H1 (cell line): Measurements from ENCODE around the gene SMARCAL1. TPM values are rescaled to one million over a fixed set of nuclear protein-coding genes. Genes with fewer than 3 reads are reported as not detected.

Source experiments
- HDAC2 ChIP-seq, 2 experiments: fragments of 300-600 bp in 1 of 2; sonication (generic) in 1 of 2; IDR thresholded peaks; 2 replicates each; pipeline ENCODE4 v1.6.1; 2011 to 2012; ENCODE audit warnings: low read depth in 2 of 2, low read length in 2 of 2, mild to moderate bottlenecking in 2 of 2, moderate library complexity in 2 of 2, borderline replicate concordance in 1 of 2, inconsistent platforms in 1 of 2
- HDAC6 ChIP-seq: IDR thresholded peaks from one replicate; pipeline ENCODE4 v1.7.1; 2012; ENCODE audit warnings: low read depth, mild to moderate bottlenecking, inconsistent platforms, low read length, moderate library complexity
- RBBP5 ChIP-seq: IDR thresholded peaks from 2 replicates; pipeline ENCODE4 v1.7.1; 2012; ENCODE audit warnings: low read depth, mild to moderate bottlenecking, inconsistent platforms, low read length, moderate library complexity, borderline replicate concordance
- SAP30 ChIP-seq: fragments of 300-600 bp; sonication (generic); IDR thresholded peaks from 2 replicates; pipeline ENCODE4 v1.7.1; 2012; ENCODE audit warnings: low read length, moderate library complexity, mild to moderate bottlenecking, inconsistent platforms; ENCODE audit not compliant: insufficient read depth, insufficient replicate concordance
- SIN3A ChIP-seq, 2 experiments: IDR thresholded peaks in 1 of 2; conservative IDR thresholded peaks in 1 of 2; 2 replicates each; pipeline ENCODE4 v1.6.1; 2011 to 2012; ENCODE audit warnings: low read length in 2 of 2, improper control_type of control experiment in 1 of 2, low read depth in 1 of 2, mild to moderate bottlenecking in 1 of 2
- polyA plus RNA-seq, 7 experiments: library from polyadenylated mRNA; depleted of rRNA in 3 of 7; stranded (reverse) in 5 of 7; unstranded in 2 of 7; fragments of >200 nt in 5 of 7; fragments of 200-250 nt in 2 of 7; gene quantifications; 1 replicate in 5 of 7; 2 replicates in 1 of 7; 4 replicates in 1 of 7; pipeline versions ENCODE4 v1.2.1 to v1.2.3, GENCODE V29; 2011 to 2013; ENCODE audit warnings: missing spikeins in 2 of 7, mixed read lengths in 2 of 7
- total RNA-seq: library from RNA; stranded (reverse); fragmentation: NEBNext Ultra II Directional; extraction: Animal tissue kit (Norgen Biotek cat#: 25700); gene quantifications from 2 replicates; pipeline ENCODE4 v1.2.1, GENCODE V29; 2021

SMARCAL1 gene
- total and polyA plus RNA-seq, 2 of the 8 experiments (the other 6 are each of a cell fraction or from before 2014, with no cell fraction given) = 17.6 to 17.9 TPM

DNA sequence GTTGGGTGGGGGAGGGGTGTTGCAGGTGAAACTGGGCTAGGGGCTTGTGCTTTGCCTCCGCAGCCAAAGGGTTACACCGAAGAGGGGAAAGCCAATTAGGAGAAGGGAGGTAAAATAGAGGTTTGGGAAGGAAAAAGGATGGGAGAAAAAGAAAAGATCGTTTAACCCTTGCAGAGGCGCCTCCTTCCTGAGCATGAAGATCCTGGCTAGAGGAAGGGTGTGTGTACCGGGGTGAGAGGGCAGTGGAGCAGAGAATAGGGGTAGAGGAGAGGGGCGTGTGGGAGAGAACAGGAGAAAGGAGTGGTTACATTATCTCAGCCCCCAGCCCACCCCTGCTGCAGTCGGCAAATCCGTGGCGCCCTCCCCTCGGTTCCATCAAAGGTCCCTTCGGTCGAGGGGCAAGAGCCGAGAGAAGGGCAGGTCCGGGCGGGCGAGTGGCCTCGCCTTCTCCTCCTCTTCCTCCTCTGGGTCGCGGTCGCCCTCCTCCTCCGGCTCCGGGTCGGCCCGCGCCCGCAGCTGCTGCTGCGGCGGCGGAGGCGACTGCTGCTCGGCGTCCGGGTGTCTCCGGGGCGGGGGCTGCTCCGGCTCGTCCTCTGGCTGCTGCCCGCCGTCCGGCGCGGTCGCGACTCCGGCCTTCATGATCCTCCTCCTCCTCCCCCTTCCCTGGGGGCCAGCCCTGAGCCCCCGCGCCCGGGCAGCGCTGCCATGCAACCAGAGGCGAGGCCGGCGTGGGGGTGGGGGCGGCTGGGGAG lies 41.1 kb upstream of the SMARCAL1 start (continued):
- TF ChIP-seq SAP30 = peak; percentile 24
- peak; percentile 58 to 70; a peak in 1 of 4 replicates for TF ChIP-seq SIN3A (conservative IDR thresholded peaks at IDR 0.05 in 1 of 2, IDR thresholded peaks at IDR 0.05 in 1 of 2; ENCODE audit: low read depth in 1 of 2, low read length in 2 of 2)
- TF ChIP-seq RBBP5 = peak; percentile 92
- 0 out of 4 replicates have a peak, but pooled peaks of 1 of the 2 experiments have one; percentile 38 for TF ChIP-seq HDAC2 (IDR thresholded peaks at IDR 0.05; ENCODE audit: borderline replicate concordance in 1 of 2, low read depth in 2 of 2, low read length in 2 of 2)
- no peak for TF ChIP-seq HDAC6
